Lung (tissue), 12 donors: ENCODE measurements around the gene MCCC2. TPM values are rescaled to one million over a fixed set of nuclear protein-coding genes. Genes with fewer than 3 reads are reported as not detected.

Source experiments
- ATAC-seq: fragments of 200-7000 bp; cut with Tn5 transposase; one replicate; pipeline ENCODE4 v1.9.1; 2020; ENCODE audit warnings: moderate number of reproducible peaks; ENCODE audit not compliant: insufficient read depth, low FRiP score
- DNase-seq, 3 donors: peaks; one replicate each; pipeline ENCODE4 v3.0.0-alpha.2; 2013 to 2017
- H3K27ac ChIP-seq, 2 donors: one replicate each; pipeline ENCODE4 v1.5.1; 2013; ENCODE audit warnings: mild to moderate bottlenecking in 2 of 2, moderate library complexity in 2 of 2, control low read depth in 1 of 2, inconsistent platforms in 1 of 2, low read depth in 1 of 2, low read length in 1 of 2
- H3K27me3 ChIP-seq, 3 donors: one replicate each; pipeline ENCODE4 v1.5.1; 2013; ENCODE audit warnings: low read length in 2 of 3; ENCODE audit not compliant: control insufficient read depth in 3 of 3, insufficient read depth in 3 of 3
- H3K36me3 ChIP-seq, 4 donors: one replicate each; pipeline ENCODE4 v1.5.1; 2013; ENCODE audit warnings: low read length in 4 of 4, mild to moderate bottlenecking in 1 of 4, moderate library complexity in 1 of 4; ENCODE audit not compliant: control insufficient read depth in 4 of 4, insufficient read depth in 4 of 4
- H3K4me1 ChIP-seq, 5 donors: one replicate each; pipeline ENCODE4 v1.5.1; 2013; ENCODE audit warnings: low read length in 5 of 5, mild to moderate bottlenecking in 2 of 5, moderate library complexity in 1 of 5; ENCODE audit not compliant: control insufficient read depth in 5 of 5, insufficient read depth in 5 of 5
- H3K4me3 ChIP-seq: one replicate; pipeline ENCODE4 v1.5.1; 2013; ENCODE audit warnings: mild to moderate bottlenecking, control low read depth, moderate library complexity
- H3K9ac ChIP-seq, 2 donors: one replicate each; pipeline ENCODE4 v1.5.1; 2013; ENCODE audit warnings: low read length in 2 of 2, control low read depth in 1 of 2; ENCODE audit not compliant: insufficient read depth in 1 of 2
- H3K9me3 ChIP-seq, 4 donors: one replicate each; pipeline ENCODE4 v1.5.1; 2013; ENCODE audit warnings: low read length in 3 of 4, mild to moderate bottlenecking in 1 of 4, moderate library complexity in 1 of 4; ENCODE audit not compliant: control insufficient read depth in 4 of 4, insufficient read depth in 3 of 4
- WGBS, 2 donors: extraction: QIAGEN DNeasy Blood & Tissue Kit; methylation state at CpG; one replicate each; pipeline ENCODE4 v1.1.7; 2013; 5-methylcytosine and 5-hydroxymethylcytosine counted together
- polyA plus RNA-seq, 2 donors: library from polyadenylated mRNA; stranded (reverse); fragments of 200-250 nt; gene quantifications; one replicate each; pipeline ENCODE4 v1.2.1, GENCODE V29; 2013
- total RNA-seq, 2 donors: library from RNA; depleted of rRNA in 1 of 2; stranded (reverse); fragments of >200 nt in 1 of 2; gene quantifications; one replicate each; pipeline ENCODE4 v1.2.1, GENCODE V29; 2014 to 2021
- TF ChIP-seq, protein P1 (sequence below): IDR thresholded peaks from 2 replicates; pipeline ENCODE4 v1.5.1; 2012; ENCODE audit warnings: mild to moderate bottlenecking; ENCODE audit errors: control extremely low read depth, extremely low read depth
- donor health status: control.
- donor health status: control.
- donor health status: Bipolar disorder and iron deficiency.
- donor health status: healthy.
- donor health status: DM: yes; HTN: yes; CAD: no.

Gene MCCC2
- total and polyA plus RNA-seq, 4 donors, result 20.0 to 46.2 (median 32.6) TPM

DNA sequence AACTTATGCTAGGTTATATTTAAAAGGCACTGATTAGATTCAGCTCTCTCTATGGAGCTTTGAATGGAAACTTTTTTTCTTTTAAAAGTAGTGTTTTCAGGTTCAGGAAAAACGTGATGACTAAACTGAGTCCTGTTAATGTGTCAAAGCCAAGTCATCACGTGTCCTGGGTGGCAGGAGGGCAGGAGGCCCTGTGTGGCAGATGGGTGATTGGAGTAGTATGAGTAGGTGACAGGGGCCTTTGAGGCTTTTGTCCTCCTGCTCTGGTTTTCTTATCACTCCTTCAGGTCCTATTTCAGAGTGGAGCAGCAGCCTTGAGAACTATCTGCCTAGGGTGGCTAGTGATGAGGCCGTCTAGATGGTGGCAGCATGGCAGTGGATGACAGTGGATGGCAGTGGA, 114.3 kb downstream of the MCCC2 start:
- Histone ChIP-seq H3K9ac (no peak overlapping the region), H3K9me3 (peaks cover 0 to 2% (median 0%) of the 10 kb centered on the region in 4 donors), H3K27me3 (peaks cover 0 to under 1% (median 0%) of the 10 kb centered on the region in 3 donors), H3K36me3 (no peaks in the 10 kb centered on the region), H3K4me3 (no peak overlapping the region), H3K27ac (no peak overlapping the region), H3K4me1 (no peaks in the 10 kb centered on the region)
- no peak for ATAC-seq
- 66 to 89% methylated on average over 3 of the region's 3 CpGs for WGBS, 2 donors
- DNase-seq, result no peak
- TF ChIP-seq, protein P1, sequence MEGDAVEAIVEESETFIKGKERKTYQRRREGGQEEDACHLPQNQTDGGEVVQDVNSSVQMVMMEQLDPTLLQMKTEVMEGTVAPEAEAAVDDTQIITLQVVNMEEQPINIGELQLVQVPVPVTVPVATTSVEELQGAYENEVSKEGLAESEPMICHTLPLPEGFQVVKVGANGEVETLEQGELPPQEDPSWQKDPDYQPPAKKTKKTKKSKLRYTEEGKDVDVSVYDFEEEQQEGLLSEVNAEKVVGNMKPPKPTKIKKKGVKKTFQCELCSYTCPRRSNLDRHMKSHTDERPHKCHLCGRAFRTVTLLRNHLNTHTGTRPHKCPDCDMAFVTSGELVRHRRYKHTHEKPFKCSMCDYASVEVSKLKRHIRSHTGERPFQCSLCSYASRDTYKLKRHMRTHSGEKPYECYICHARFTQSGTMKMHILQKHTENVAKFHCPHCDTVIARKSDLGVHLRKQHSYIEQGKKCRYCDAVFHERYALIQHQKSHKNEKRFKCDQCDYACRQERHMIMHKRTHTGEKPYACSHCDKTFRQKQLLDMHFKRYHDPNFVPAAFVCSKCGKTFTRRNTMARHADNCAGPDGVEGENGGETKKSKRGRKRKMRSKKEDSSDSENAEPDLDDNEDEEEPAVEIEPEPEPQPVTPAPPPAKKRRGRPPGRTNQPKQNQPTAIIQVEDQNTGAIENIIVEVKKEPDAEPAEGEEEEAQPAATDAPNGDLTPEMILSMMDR, result no peak

DNA sequence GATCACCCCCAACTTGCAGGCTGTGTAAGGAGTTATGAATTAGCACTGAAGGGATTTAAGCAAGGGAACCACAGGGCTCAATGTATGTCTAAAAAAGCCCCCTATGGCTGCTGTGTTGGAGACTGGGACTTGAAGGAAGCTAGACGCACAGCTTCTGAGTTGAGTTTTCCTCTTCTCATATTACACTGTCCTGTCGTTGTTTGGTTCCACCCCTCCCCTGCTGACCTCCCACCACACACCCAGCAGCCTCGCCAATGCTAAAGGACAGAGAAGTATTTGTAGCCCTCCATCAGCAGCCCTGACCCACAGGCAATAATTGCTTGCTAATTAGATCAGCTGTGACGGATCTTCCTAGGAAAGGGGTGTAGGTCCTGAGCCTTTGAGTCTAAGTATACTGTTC, 116.8 kb downstream of the MCCC2 start:
- Histone ChIP-seq H3K4me3 (no peak overlapping the region), H3K4me1 (no peaks in the 10 kb centered on the region), H3K36me3 (no peaks in the 10 kb centered on the region), H3K9me3 (no peaks in the 10 kb centered on the region), H3K9ac (no peak overlapping the region), H3K27ac (no peak overlapping the region), H3K27me3 (peaks cover 0 to 2% (median 0%) of the 10 kb centered on the region in 3 donors)
- WGBS, 2 donors, result 31 to 52% methylated on average over 4 of the region's 4 CpGs
- DNase-seq, result no peak
- TF ChIP-seq, protein P1, result no peak
- ATAC-seq, result no peak

DNA sequence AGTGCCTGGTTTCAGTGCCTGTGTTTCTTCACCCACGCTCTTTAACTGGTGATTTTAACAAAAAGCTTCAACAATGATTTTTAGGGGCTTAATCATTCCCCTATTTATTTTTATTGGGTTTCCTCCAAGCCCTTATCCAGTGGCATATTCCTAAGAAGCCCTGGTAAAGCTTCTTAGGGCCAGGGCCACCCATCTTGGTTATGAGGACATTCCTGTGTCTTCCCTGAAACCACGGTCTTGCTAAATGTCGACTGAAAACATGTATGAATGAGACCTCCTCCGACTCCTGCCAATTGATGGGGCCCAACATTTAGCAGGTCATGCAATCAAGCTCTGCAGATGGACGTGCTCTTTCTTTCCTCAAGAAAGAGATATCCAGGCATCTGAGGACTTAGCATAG, 118.3 kb downstream of the MCCC2 start:
- no peak overlapping the region for H3K9ac ChIP-seq

More for the DNA sequence above, 118.3 kb downstream of the MCCC2 start:
- ATAC-seq, result no peak
- H3K27me3 ChIP-seq, result peaks cover 0 to 4% (median 0%) of the 10 kb centered on the region in 3 donors
- WGBS, 2 donors, result 86 to 90% methylated on average over 5 of the region's 5 CpGs
- TF ChIP-seq, protein P1, result no peak
- no peak for DNase-seq
- no peak overlapping the region for H3K4me3 ChIP-seq
- no peak overlapping the region for H3K27ac ChIP-seq
- H3K9me3 ChIP-seq, result no peaks in the 10 kb centered on the region
- H3K4me1 ChIP-seq, result no peaks in the 10 kb centered on the region
- H3K36me3 ChIP-seq, result no peaks in the 10 kb centered on the region
